Thyroid gland (tissue), 4 donors: ENCODE data around the gene ADAM33.

Experiments used
- CTCF ChIP-seq, 6 experiments: fragments of 200-600 bp in 3 of 6; fragments of 450-650 bp in 3 of 6; sonication (generic) in 3 of 6; IDR thresholded peaks; one replicate each; pipeline ENCODE4 v1.5.1; 2016 to 2019; ENCODE audit warnings: antibody characterized with exemption in 6 of 6, mild to moderate bottlenecking in 2 of 6, inconsistent platforms in 1 of 6, moderate library complexity in 1 of 6
- POLR2A ChIP-seq, 2 donors: fragments of 450-650 bp; IDR thresholded peaks; one replicate each; pipeline ENCODE4 v1.6.1; 2017; ENCODE audit warnings: antibody characterized with exemption in 2 of 2, mild to moderate bottlenecking in 2 of 2, moderate library complexity in 1 of 2

GRCh38 chr20:3658716-3659491 is 22.9 kb downstream of the ADAM33 start:
- TF ChIP-seq POLR2A (IDR thresholded peaks at IDR 0.05) (no peak), CTCF (IDR thresholded peaks at IDR 0.05) (no peak)
